ENCODE measurements around the gene RAB3IL1.
A peak's percentile ranks its signal among the peaks of the same experiment; 100 is the strongest.

Gene RAB3IL1, protein sequence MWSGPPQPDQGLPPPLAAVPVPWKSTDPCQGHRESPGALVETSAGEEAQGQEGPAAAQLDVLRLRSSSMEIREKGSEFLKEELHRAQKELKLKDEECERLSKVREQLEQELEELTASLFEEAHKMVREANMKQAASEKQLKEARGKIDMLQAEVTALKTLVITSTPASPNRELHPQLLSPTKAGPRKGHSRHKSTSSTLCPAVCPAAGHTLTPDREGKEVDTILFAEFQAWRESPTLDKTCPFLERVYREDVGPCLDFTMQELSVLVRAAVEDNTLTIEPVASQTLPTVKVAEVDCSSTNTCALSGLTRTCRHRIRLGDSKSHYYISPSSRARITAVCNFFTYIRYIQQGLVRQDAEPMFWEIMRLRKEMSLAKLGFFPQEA

DNA sequence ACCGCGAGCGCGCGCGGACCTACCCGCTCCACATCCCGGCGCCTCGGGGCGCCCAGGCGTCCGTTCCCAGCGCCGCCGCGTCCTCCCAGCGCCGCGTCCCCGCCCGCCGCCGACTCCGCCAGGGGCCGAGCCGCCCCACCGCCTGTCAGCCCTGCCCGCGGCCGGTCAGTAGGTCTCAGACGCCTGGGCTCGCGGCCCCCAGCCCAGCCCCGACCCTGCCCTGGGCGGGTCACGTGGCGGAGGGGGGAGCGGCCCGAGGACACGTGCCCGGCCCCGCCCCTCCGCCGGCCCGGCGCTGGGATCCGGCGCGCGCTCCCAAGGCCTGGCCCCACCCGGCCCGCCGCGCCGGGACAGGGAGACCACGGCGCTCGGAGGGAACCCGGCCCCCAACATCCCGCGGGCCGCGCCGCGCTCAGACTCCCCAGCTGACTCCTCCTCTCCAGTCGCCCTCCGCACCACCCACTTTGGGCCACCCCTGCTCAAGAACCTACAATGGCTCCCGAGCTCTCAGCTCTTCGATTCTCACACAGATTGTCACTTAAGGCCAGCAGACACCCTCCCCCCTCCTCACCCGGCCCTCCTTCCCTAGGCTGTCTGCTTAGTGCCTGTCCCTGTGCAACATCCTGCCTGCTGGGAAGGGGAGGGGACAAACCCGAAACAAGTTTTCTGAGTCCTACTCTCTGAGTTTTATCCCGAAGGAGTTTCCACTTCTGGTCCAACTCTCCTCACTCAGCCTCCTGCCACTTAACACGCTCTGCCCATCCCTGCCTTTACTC lies at the start of gene RAB3IL1:
RAB3IL1 (minus strand) TSS at position 233 of the 776 bp plus-strand sequence; CDS start at position 34, 199 bp downstream.
- peak; percentile 67 to 81 for DNase-seq

DNA sequence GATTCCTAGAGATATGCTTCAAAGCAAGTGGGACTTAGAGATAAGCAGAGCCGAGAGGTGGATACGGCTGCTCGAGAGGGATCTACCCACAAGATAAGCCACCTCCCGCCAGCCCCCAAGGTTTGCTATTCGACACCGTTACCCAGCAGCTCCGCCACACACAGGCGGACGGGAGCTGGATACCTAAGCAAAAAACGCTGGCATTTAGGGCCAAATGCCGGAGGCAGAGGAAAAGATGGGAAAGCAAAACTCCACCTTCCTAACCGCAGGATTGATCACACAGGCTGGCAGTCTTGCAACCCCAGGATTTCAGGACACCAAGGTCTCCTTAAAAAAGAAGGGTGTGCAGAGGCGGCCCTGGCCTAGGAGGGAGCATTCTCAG lies 49.4 kb upstream of the RAB3IL1 start:
- DNase-seq, result peak; percentile 93 to 97
- TF ChIP-seq POLR2A (IDR thresholded peaks at IDR 0.05; ENCODE audit: low read length) (peak; percentile 91), GATA1 (IDR thresholded peaks at IDR 0.05; ENCODE audit: low read depth, low read length) (peak; percentile 70)

More for the DNA sequence above, at the start of gene RAB3IL1:
- TF ChIP-seq GATA1 (IDR thresholded peaks at IDR 0.05; ENCODE audit: low read depth, low read length) (no peak), POLR2A (IDR thresholded peaks at IDR 0.05; ENCODE audit: low read length) (peak; percentile 46)

DNA sequence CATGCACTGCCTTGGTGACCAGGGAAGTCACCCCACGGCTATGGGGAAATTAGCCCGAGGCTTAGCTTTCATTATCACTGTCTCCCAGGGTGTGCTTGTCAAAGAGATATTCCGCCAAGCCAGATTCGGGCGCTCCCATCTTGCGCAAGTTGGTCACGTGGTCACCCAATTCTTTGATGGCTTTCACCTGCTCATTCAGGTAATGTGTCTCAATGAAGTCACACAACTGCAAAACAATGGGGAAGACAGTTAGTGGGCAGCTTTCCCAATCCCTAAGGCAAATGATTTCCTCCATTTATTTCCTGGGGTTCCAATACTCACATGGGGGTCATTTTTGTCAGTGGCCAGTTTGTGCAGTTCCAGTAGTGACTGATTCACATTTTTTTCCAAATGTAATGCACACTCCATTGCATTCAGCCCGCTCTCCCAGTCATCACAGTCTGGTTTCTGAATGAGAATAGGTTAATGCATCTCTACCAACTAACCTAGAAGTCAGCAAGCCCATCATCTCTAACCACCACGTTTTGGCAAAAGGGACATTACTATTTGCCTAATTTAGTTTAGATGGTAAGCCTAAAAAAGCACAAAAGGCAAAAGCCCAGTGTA lies 47.4 kb upstream of the RAB3IL1 start:
- peak; percentile 84 to 86 for DNase-seq

DNA sequence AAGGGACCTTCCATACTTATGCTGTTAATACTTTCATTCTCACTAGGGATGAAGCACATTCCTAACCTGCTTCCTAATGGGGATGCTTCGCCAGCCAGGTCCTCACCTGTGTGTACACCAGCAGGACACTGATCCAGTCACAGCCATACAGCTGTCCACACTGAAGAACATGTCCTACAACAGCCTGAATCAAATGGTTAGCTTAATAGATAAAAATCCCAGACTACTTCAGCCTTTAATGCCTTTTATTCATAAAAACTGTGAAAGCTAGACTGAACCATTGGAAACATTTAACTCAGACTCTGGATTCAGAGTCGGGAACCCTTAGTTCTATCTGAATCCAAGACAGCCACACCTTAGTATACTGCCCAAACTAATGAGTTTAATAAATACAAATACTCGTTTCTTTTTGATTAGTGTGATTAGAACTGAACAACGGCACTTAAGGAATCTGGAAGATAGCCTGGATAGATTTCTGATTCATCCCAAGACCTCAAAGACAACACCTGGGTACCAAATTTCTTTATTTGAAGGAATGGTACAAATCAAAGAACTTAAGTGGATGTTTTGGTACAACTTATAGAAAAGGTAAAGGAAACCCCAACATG lies 46.8 kb upstream of the RAB3IL1 start:
- TF ChIP-seq GATA1 (IDR thresholded peaks at IDR 0.05; ENCODE audit: low read depth, low read length) (no peak), POLR2A (IDR thresholded peaks at IDR 0.05; ENCODE audit: low read length) (peak; percentile 35)
- DNase-seq, result peak; percentile 66 to 75

DNA sequence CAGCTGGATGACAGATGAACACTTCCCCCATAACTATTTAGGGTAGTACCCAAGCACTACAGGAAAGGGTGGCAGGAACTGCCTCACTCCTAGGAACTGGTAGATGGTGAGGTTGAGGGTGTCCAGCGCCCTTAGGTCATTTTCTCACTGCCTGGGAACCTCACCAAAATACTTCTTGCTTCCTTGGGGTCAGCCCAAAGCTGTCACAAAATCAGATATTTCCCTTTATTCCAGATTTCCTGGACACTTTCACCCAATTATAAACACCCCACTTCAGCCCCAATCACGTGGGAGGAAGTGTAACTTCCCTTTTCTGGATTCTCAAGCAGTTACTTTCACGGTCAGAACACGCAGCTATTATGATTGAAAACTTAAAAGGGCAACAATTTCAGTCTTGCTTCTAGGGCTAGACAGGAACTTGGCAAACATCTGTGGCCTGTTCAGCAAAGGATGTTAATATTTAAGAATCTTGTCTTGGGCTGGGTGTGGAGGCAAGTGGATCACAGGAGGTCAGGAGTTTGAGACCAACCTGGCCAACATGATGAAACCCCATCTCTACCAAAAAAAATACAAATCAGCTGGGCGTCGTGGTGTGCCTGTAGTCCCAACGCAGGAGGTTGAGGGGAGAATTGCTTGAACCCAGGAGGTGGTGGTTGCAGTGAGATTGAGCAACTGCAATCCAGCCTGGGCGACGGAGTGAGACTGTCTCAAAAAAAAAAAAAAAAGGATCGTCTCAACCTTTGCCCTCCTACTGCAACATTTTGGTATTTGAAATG lies 46.1 kb upstream of the RAB3IL1 start:
- peak; percentile 71 to 76 for DNase-seq
- TF ChIP-seq GATA1 (IDR thresholded peaks at IDR 0.05; ENCODE audit: low read depth, low read length) (no peak), POLR2A (IDR thresholded peaks at IDR 0.05; ENCODE audit: low read length) (peak; percentile 89)

DNA sequence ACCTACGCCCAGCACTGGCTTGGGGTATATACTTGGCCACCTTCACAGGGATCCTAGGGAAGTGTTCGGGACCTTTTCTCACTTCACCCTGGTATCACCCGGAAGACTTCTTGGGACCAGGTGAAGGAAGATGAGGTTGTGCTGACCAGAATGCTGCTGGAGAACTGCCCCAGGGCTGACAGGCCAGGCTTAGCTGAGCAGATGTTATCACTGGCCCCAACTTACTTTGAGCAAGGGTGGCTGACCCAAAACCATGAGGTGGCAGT lies 45.6 kb upstream of the RAB3IL1 start:
- peak in 1 of 2 experiments; percentile 71 for DNase-seq
- TF ChIP-seq GATA1 (IDR thresholded peaks at IDR 0.05; ENCODE audit: low read depth, low read length) (no peak), POLR2A (IDR thresholded peaks at IDR 0.05; ENCODE audit: low read length) (no peak)

DNA sequence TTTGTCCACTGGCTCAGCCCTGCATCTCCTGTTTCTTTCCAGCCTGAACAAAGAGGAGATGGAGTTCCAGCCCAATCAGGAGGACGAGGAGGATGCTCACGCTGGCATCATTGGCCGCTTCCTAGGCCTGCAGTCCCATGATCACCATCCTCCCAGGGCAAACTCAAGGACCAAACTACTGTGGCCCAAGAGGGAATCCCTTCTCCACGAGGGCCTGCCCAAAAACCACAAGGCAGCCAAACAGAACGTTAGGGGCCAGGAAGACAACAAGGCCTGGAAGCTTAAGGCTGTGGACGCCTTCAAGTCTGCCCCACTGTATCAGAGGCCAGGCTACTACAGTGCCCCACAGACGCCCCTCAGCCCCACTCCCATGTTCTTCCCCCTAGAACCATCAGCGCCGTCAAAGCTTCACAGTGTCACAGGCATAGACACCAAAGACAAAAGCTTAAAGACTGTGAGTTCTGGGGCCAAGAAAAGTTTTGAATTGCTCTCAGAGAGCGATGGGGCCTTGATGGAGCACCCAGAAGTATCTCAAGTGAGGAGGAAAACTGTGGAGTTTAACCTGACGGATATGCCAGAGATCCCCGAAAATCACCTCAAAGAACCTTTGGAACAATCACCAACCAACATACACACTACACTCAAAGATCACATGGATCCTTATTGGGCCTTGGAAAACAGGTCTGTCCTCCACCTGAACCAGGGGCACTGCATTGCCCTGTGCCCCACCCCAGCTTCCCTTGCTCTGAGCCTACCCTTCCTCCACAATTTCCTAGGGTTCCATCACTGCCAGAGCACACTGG lies 45.0 kb upstream of the RAB3IL1 start:
- DNase-seq, result no peak

DNA sequence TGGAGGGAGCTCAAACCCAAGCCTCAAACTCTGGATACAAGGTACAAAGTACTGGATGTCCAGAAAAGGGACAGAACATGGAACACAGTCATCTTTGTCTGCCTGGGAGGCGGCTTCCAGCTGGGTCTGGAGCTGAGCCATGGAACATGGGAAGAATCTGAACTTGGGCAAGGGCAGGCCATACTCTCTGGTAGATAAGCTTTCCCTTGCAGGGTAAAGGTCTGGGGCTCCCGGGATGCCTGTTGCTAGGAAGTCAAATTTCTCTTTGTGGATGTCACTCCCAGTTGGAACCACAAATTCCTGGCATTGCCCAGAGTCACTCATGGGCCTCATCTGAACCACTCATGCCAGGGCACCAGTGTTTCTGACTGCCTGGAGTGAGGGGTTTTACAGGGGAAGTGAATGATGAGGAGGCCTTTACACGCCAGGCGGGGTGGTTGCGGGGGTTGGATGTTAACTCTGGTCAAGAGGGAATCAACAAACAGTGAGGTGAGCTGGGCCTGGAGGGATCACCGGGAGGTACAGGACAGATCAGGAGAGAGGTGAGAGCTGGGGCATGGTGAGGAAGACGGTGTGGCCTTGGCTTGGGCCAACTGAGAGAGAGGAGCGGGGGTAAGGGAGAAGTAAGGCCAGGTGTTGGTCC lies 44.3 kb upstream of the RAB3IL1 start:
- no peak for DNase-seq
- TF ChIP-seq GATA1 (IDR thresholded peaks at IDR 0.05; ENCODE audit: low read depth, low read length), result no peak
- no peak for TF ChIP-seq POLR2A (IDR thresholded peaks at IDR 0.05; ENCODE audit: low read length)

More for the DNA sequence above, 45.0 kb upstream of the RAB3IL1 start:
- TF ChIP-seq GATA1 (IDR thresholded peaks at IDR 0.05; ENCODE audit: low read depth, low read length), result no peak
- no peak for TF ChIP-seq POLR2A (IDR thresholded peaks at IDR 0.05; ENCODE audit: low read length)

DNA sequence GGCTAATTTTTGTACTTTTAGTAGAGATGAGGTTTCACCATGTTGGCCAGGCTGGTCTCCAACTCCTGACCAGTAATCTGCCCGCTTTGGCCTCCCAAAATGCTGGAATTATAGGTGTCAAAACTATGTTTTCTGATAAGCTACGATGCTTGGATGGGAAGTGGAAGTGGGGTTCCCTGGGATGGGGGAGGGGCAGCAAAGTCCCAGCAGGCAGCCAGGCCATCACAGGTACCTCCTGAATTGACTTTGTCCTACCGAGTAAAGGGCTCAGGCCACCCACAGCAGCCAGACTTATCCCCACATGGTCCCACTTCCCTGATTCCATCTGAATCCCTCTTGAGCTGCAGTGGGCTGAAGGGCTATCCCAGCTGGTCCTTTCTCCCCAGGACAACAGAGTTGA lies 43.2 kb upstream of the RAB3IL1 start:
- no peak for DNase-seq
- TF ChIP-seq GATA1 (IDR thresholded peaks at IDR 0.05; ENCODE audit: low read depth, low read length) (no peak), POLR2A (IDR thresholded peaks at IDR 0.05; ENCODE audit: low read length) (no peak)

DNA sequence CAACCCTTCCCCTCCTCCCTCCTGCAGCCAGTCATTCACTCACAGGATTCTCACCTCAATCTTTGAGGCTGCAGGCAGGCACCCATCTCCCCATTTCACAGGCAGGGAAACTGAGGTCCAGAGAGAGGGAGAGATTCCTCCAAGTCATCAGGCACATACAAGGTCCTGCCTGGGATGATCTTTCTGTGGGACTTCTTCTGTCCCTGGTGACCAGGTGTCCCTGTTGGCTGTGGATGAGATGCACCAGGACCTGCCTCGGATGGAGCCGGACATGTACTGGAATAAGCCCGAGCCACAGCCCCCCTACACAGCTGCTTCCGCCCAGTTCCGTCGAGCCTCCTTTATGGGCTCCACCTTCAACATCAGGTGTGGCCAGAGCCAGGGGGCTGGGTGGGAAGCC lies 42.3 kb upstream of the RAB3IL1 start:
- TF ChIP-seq POLR2A (IDR thresholded peaks at IDR 0.05; ENCODE audit: low read length) (no peak), GATA1 (IDR thresholded peaks at IDR 0.05; ENCODE audit: low read depth, low read length) (no peak)

DNA sequence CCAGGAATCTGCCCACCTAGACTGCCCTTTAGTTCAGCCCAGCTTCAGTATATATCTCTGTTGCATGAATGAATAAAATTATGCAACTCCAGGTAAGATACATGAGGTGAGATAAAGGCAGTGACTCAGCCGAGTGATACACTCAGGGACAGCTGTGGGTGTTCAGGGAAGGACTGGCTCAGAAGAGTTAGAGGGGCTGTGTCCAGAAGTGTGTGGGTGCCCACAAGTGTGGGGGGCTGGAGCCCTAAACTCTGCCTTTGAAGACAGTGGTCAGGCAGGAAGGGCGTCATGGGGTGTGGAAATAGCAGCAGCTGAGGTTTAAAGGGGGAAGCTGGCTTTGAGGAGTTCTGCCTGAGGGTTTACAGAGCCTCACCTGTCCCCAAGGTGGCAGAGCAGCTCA lies 41.7 kb upstream of the RAB3IL1 start:
- DNase-seq, result peak in 1 of 2 experiments; percentile 70
- no peak for TF ChIP-seq POLR2A (IDR thresholded peaks at IDR 0.05; ENCODE audit: low read length)
- no peak for TF ChIP-seq GATA1 (IDR thresholded peaks at IDR 0.05; ENCODE audit: low read depth, low read length)

More for the DNA sequence above, 42.3 kb upstream of the RAB3IL1 start:
- DNase-seq, result no peak

DNA sequence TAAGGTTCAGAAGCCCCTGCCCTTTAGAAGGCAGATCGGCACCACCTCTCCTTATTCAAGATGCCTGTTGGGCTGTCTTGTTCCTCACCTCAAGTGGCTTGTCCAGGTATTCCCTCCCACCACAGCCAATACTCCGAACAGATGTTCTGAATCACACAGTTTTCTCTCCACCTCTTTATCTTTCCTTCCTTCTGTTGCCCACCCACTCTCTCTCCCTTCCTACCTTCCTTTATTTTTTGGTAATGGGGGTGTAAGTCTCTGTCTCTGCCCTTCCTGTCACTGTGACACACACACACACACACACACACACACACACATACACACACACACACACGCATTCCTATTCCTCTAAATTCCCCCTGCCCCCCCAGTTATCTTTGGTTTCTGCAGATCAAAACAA lies 41.2 kb upstream of the RAB3IL1 start:
- TF ChIP-seq GATA1 (IDR thresholded peaks at IDR 0.05; ENCODE audit: low read depth, low read length) (no peak), POLR2A (IDR thresholded peaks at IDR 0.05; ENCODE audit: low read length) (no peak)
- DNase-seq, result no peak

Measured in erythroblast (primary cell).